ENCODE results near the gene FERD3L.

- no peak for TF ChIP-seq POLR2A (IDR thresholded peaks at IDR 0.05)
- no peak for TF ChIP-seq CTCF (IDR thresholded peaks at IDR 0.05)
Measured at GRCh38 chr7:19128856-19129255, 16.4 kb downstream of the FERD3L start.
